Motor neuron (in vitro differentiated cells): ENCODE measurements around the gene NR4A2. TPM values are rescaled to one million over a fixed set of nuclear protein-coding genes. Genes with fewer than 3 reads are reported as not detected.
A peak's percentile ranks its signal among the peaks of the same experiment; 100 is the strongest.

ENCODE experiments used
- ATAC-seq, 8 experiments: fragments of 200-7000 bp; cut with Tn5 transposase; replicated peaks in 6 of 8; 2 replicates each; pipeline ENCODE4 v1.8.0; 2021; ENCODE audit warnings: mild to moderate bottlenecking in 8 of 8, moderate library complexity in 8 of 8
- H3K27ac ChIP-seq, 2 donors: fragments of 250-450 bp; sonication (Bioruptor Pico); 2 replicates each; pipeline ENCODE4 v1.9.0; 2021; ENCODE audit warnings: antibody characterized with exemption in 2 of 2, mild to moderate bottlenecking in 2 of 2, moderate library complexity in 1 of 2
- H3K4me1 ChIP-seq, 2 donors: fragments of 250-450 bp; sonication (Bioruptor Pico); replicated peaks in 1 of 2; 2 replicates each; pipeline ENCODE4 v1.6.1; 2021; ENCODE audit warnings: antibody characterized with exemption in 2 of 2, mild to moderate bottlenecking in 2 of 2, moderate library complexity in 1 of 2
- H3K4me3 ChIP-seq, 5 donors: fragments of 250-450 bp; sonication (Bioruptor Pico); 2 replicates each; pipeline ENCODE4 v1.9.0; 2021; ENCODE audit warnings: antibody characterized with exemption in 5 of 5, mild to moderate bottlenecking in 5 of 5, moderate library complexity in 4 of 5
- WGBS, 10 experiments: fragments of 450-650 bp; shearing (Covaris generic); methylation state at CpG; one replicate each; pipeline ENCODE4 v1.0.0; 2022; 5-methylcytosine and 5-hydroxymethylcytosine counted together
- in situ Hi-C, 9 experiments: fragments of 400-800 bp; cut with MboI; loops; one replicate each; pipeline ENCODE4 v1.15.0; 2021; ENCODE audit warnings: low sequenced_read_pairs in 9 of 9, low pct_unique_long_range_greater_than_20kb in 2 of 9; ENCODE audit not compliant: unreplicated experiment in 9 of 9
- total RNA-seq, 8 experiments: library from RNA; unstranded; fragments of 300-600 nt; gene quantifications; 2 replicates each; pipeline versions ENCODE4 v1.2.3 to v1.2.4, GENCODE V29; 2022

NR4A2 gene
- total RNA-seq, 8 experiments from 2014 or later: 0.09 to 4.3 (median 0.91) TPM

DNA sequence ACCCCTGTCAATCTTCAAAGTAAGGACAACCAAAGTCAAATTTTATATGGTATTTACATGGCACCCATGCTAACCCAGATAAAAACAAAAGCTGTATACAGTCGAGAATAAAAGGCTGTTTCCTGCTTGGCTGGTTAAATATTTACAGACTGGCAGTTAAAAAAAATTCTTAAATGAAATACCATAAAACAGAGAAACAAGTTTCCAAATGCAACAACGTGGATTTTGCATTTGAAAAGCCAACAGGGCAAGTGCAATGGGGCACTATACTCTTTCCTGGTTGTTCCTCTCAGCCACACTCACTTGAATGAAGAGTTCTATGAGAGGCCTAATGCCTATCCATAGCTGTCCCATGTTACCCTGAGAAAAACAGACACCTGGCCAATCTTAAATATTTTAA is 6.1 kb upstream of the NR4A2 start:
- peaks cover under 1 to 3% of the 10 kb centered on the region in 2 donors for H3K4me1 ChIP-seq
- H3K4me3 ChIP-seq: no peak overlapping the region
- no peak for ATAC-seq
- H3K27ac ChIP-seq: no peak overlapping the region
- 0 to 86% (median 42%) methylated on average over 1 to 2 of the region's 2 CpGs for WGBS, 10 experiments
- in situ Hi-C loops: loop anchor here in 4 of 9 experiments (25.0 kb wide), 3 partner anchors 249 to 951 kb away; no protein-coding TSS in a partner anchor

DNA sequence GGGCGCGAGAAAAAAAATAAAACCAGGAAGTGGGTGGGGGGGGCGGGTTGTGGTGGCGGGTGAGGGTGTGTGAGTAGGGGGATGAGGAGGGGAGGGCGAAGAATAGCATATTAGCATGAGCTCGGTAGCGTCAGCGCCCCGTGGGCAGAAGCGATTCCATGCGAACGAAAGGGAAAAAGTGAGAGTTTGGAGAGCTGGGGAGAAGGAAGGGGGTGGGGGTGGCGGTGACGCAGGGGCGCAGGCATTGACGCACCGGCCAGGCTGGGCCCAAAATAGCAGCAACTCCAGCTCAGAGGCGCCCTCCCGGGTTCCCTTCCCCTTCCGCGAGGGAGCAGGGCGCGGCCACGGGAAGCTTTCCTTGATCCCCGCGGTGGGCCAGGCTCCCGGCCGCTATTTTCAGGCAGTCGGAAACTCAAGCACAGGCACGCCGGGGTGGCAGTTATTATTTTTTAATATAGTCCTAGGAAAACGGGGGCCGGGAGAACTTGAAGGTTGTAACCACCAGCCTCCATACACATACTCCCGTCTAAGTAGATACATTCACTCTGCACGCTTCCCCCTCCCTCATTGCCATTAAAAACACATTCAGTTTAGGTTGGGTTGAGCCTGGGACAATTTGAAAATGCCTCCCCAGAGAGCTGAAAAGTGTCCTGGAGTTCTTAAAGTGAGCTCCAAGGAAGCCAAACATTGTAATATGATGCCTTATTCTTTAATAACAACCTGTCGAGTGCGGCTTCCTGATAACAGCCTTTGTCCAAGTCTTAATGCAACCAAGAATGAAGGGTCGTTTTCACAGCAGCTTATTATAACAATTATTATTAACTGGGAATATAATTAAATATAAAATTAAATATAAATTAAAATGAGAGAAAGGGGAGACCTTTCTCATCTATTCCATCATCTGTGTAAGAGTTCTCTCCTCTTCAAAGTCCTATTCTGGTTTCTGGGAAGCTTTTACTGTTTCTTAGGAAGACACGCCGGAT is 2.3 kb upstream of the NR4A2 start:
- 0 to 20% (median 6%) methylated on average over 2 to 16 of the region's 40 CpGs for WGBS, 10 experiments
- peak overlapping the region; percentile 39 to 76 (median 50) for H3K4me3 ChIP-seq
- no peak overlapping the region for H3K27ac ChIP-seq
- H3K4me1 ChIP-seq: peaks cover 0 to 6% of the 10 kb centered on the region in 2 donors
- in situ Hi-C loops: loop anchor here in 4 of 9 experiments (25.0 kb wide), 3 partner anchors 253 to 947 kb away; no protein-coding TSS in a partner anchor
- peak; percentile 51 to 72 (median 62) for ATAC-seq

DNA sequence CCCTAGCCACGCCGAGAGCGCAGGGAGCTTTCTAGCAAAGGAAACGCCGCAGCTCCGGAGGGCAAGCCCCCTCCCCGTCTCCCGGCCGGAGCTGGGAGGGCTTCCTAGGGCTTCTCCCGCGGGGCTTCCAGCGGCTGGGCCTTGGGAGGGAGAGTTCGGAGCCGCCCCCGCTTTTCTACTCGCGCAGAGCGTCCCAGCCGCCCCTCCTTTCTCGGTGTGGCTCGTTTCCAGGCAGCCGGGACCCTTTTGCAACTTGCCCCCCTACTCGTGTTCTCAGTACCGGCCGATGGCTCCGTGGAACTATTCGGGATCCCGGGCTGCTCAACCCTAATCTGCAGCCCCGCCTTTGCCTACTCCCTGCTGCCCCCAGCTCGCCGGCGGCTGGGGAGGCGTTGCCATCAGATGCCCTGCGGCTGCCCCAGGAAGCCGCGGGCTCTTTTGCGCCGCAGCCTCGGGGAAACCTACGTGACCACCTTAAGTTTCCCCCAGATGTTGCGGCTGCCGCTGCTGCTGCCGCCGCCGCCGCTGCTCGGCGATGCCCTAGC is 1.5 kb upstream of the NR4A2 start:
- Histone ChIP-seq H3K27ac (no peak overlapping the region), H3K4me1 (peaks cover 0 to 6% of the 10 kb centered on the region in 2 donors), H3K4me3 (peak overlapping the region; percentile 39 to 76 (median 50))
- 0 to 2% (median 0%) methylated on average over 1 to 16 of the region's 48 CpGs; no CpG with 5 or more reads in 6 of the 10 experiments for WGBS, 10 experiments
- in situ Hi-C loops: loop anchor here in 4 of 9 experiments (25.0 kb wide), 3 partner anchors 253 to 947 kb away; no protein-coding TSS in a partner anchor
- peak; percentile 14 to 53 (median 40) for ATAC-seq

DNA sequence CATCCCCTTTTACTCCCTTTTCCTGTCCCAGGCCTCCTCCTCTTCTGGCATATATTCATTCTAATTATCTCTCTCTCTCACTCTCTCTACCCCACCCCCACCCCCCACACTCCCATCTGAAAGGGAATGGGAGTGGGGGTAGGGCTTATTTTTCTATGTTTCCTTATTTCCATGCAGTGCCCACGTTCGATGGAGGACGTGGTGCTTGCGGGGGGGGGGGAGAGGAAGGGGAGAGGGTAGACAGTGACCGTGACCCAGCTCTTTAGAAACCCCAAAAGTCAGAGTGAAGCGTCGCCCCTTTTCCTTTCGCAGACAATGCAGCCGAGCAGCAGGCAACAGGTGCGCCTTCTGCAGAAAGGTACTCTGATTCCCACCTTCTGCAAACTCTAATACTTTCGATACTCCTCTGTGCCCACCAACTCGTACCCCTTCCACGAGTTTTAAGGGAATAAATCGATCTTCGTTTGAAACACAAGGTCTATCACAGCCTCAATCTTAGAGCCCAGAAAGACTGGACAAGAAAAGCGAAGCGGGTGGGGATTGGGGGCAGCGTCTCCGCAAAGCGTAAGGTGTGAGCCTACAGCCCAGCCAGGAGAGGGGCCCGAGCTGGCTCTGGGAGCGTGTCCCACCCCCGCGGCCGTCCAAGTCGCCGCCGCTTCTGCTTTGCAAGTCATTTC is 891 bp upstream of the NR4A2 start:
- ATAC-seq: peak in 3 of 8 experiments; percentile 1 to 2 (median 2)
- H3K4me1 ChIP-seq: peaks cover 0 to 6% of the 10 kb centered on the region in 2 donors
- in situ Hi-C loops: loop anchor here in 4 of 9 experiments (25.0 kb wide), 3 partner anchors 254 to 946 kb away; no protein-coding TSS in a partner anchor
- peak overlapping the region; percentile 39 to 76 (median 50) for H3K4me3 ChIP-seq
- WGBS, 10 experiments: 0 to 10% (median 1%) methylated on average over 2 to 14 of the region's 28 CpGs; no CpG with 5 or more reads in 4 of the 10 experiments
- no peak overlapping the region for H3K27ac ChIP-seq

DNA sequence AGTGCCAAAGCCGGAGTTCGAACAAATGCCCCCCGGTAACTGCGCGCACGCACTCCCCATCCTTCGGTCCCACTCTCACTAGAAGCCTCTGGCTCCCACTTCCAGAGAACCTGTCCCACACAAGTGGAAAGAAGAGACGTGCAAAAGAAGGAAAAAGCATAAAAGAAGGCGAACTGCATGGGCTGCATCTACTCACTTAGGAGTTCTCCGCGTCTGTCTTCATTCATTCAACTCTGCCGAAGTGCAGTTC is 312 bp downstream of the NR4A2 start:
- in situ Hi-C loops: loop anchor here in 4 of 9 experiments (25.0 kb wide), 3 partner anchors 255 to 945 kb away; no protein-coding TSS in a partner anchor
- H3K4me1 ChIP-seq: peaks cover 0 to 6% of the 10 kb centered on the region in 2 donors
- peak overlapping the region; percentile 39 to 76 (median 50) for H3K4me3 ChIP-seq
- ATAC-seq: peak in 3 of 8 experiments; percentile 8 to 26 (median 21)
- H3K27ac ChIP-seq: no peak overlapping the region
- WGBS, 10 experiments: 0% methylated on average over 3 to 6 of the region's 12 CpGs; no CpG with 5 or more reads in 7 of the 10 experiments

DNA sequence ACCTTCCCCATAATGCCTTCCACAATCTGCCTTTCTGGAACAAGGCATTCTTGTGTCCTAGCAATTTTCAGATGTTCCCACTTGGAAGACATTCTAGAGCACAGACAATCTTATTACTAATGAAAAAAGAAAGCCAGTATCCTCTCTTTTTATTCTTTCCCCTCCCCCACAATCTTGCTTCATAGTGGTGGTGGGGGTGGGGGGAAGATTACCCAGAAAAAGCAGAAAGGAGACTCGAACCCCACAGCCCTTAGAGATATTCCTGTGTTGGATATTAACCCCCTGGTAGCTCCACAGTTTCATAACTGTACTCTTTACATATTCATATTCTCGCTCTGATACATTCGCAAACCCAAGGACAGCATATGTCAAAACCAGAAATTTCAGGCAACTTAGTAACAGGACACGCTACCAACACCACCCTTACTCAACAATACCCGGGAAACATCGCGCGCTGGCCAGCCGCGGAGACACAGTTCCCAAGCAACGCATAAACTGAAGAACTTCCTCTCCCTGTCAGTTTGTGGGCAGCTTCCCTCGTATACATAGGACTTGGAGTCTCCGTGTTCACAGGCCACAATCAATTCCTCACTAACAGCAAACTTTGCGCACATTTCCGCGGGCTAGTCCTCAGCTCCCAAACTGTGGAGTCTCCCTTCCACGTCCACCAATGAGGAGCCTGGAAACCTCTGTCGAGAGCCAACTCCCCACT is 793 bp downstream of the NR4A2 start:
- in situ Hi-C loops: loop anchor here in 4 of 9 experiments (25.0 kb wide), 3 partner anchors 256 to 944 kb away; no protein-coding TSS in a partner anchor
- H3K27ac ChIP-seq: no peak overlapping the region
- peak overlapping the region; percentile 39 to 76 (median 50) for H3K4me3 ChIP-seq
- peak in 6 of 8 experiments; percentile 1 to 31 (median 12) for ATAC-seq
- WGBS, 10 experiments: 0 to 8% (median 0%) methylated on average over 1 to 12 of the region's 18 CpGs; no CpG with 5 or more reads in 2 of the 10 experiments
- H3K4me1 ChIP-seq: peaks cover 0 to 6% of the 10 kb centered on the region in 2 donors

DNA sequence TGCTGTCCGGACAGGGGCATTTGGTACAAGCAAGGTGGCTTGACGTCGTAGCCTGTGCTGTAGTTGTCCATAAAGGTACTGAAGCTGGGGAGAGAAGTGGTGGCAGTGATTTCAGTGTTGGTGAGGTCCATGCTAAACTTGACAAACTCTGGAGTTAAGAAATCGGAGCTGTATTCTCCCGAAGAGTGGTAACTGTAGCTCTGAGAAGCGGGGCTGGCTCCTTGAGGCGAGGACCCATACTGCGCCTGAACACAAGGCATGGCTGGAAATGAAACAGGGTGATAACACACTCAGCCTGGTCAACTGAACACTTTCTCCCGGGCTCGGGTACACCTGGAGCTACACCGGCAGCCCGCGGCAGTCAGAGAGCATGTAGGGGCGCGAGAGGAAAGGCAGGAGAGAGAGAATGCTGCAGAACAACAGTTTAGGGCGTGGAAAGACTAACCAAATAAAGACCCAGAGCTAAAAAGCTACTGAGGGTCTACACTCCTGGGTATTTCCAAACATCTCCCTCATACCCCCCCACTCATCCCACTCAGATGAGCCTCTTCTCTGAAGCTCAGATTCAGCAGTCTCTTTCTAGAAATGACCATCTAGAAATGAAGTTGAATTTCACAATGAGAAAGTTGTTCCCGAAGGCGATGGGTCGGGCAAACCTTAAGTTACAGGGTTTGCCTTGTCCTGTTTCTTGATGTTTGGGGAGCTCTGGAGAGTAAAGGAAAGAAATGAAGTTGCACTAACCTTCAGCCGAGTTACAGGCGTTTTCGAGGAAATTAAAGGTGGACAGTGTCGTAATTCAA is 2.4 kb downstream of the NR4A2 start:
- WGBS, 10 experiments: 20 to 94% (median 39%) methylated on average over 2 to 13 of the region's 23 CpGs
- Histone ChIP-seq H3K4me1 (peaks cover 0 to 6% of the 10 kb centered on the region in 2 donors), H3K4me3 (no peak overlapping the region), H3K27ac (no peak overlapping the region)
- in situ Hi-C loops: loop anchor here in 4 of 9 experiments (25.0 kb wide), 3 partner anchors 257 to 943 kb away; no protein-coding TSS in a partner anchor
- ATAC-seq: no peak

DNA sequence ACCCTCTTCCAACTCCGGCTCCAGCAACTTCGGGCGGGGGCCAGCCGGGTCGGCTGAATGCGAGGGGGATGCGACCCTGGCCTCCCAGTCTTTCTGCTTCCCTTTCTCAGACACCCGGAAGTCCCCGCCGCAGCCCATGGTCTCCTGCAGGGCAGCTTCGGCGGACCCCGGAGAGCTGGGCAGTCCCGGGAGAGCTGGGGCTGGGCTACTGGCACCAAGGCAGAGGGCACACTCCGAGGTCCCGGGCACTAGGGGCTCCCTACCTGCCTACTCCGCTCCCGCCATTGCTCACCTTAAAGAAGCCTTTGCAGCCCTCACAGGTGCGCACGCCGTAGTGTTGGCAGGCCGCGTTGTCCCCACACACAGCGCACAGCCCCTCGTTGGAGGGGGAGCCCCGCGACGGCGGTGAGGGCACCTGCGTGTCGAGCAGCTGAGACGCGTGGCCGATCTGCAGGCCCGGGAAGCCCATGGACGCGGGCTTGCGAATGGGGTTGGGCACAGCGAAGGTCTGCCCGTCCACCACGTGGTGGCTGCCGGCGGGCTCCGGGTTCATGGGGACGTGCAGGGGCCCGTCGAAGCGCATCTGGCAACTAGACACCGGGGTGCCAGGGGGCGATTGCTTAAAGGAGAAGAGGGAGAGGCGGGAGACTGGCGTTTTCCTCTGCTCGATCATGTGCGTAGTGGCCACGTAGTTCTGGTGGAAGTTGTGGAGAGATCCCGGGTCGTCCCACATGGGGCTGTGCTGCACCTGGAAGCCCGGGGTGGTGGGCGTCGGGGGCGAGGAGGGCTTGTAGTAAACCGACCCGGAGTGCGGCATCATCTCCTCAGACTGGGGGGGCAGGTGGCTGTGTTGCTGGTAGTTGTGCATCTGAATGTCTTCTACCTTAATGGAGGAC is 3.2 kb downstream of the NR4A2 start:
- peaks cover 0 to 6% of the 10 kb centered on the region in 2 donors for H3K4me1 ChIP-seq
- no peak overlapping the region for H3K27ac ChIP-seq
- in situ Hi-C loops: loop anchor here in 4 of 9 experiments (25.0 kb wide), 3 partner anchors 258 to 942 kb away; no protein-coding TSS in a partner anchor
- no peak overlapping the region for H3K4me3 ChIP-seq
- 2 to 98% (median 69%) methylated on average over 4 to 20 of the region's 64 CpGs; no CpG with 5 or more reads in 3 of the 10 experiments for WGBS, 10 experiments
- ATAC-seq: no peak

DNA sequence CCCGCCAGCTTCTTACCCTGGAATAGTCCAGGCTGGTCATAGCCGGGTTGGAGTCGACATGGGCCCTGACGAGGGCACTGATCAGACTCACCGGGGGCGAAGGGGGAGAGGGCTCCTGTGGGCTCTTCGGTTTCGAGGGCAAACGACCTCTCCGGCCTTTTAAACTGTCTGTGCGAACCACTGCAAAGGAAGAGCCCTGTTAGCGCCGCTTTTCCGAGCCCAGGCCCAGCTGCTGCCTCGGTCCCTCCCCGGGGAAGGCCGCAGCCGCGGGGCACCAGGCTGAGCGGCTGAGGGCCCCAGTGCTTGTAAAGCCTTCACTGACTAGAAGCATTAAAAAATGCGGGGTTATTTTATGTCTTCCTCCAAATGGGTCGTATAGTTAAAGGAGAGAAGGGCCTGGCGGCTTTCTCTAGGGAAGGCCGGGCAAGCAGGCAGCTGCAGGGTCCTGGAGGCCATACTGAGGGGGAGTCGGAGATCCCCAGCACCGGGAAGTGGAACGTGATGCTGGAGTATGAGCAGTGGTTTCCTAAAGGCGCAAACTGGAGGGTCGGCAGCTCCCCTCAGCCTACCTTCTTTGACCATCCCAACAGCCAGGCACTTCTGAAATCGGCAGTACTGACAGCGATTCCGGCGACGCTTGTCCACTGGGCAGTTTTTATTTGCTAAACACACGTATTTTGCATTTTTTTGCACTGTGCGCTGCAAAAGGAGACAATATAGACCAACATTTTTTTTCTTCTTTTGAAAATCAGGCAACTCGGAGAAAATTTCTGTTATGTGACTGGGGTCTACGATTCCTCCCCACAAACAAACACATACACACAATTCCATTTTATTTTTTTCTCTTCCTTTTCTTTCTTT is 4.5 kb downstream of the NR4A2 start:
- H3K27ac ChIP-seq: no peak overlapping the region
- H3K4me1 ChIP-seq: no peaks in the 10 kb centered on the region
- in situ Hi-C loops: loop anchor here in 4 of 9 experiments (25.0 kb wide), 3 partner anchors 259 to 941 kb away; no protein-coding TSS in a partner anchor
- 26 to 100% (median 52%) methylated on average over 3 to 25 of the region's 38 CpGs; no CpG with 5 or more reads in 1 of the 10 experiments for WGBS, 10 experiments
- no peak overlapping the region for H3K4me3 ChIP-seq
- ATAC-seq: no peak

DNA sequence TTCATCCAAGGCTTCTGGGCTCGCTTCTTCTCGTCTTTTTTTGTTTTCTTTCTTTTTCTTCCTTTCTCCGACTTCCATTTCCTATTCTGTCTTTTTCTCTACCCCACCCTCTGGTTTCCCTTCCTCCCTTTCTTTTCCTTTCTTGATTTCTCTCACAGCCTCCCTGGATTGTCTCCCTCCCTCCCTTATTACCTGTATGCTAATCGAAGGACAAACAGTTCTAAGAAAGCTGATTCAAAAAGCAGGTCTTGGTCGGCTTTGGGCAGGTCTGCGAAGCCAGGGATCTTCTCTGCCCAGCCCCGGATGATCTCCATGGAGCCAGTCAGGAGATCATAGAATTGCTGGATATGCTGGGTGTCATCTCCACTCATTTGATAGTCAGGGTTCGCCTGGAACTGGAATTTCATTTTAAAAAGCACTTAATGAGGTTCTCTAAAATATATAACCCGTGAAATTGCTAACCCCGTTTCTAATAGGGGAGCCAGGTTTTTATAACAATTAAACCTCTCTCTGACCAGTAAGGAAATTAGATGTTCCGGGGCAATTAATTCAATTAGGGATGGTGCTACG is 5.9 kb downstream of the NR4A2 start:
- in situ Hi-C loops: loop anchor here in 4 of 9 experiments (25.0 kb wide), 3 partner anchors 261 to 939 kb away; no protein-coding TSS in a partner anchor
- ATAC-seq: no peak
- no peak overlapping the region for H3K4me3 ChIP-seq
- H3K4me1 ChIP-seq: peaks cover 3 to 13% of the 10 kb centered on the region in 2 donors
- no peak overlapping the region for H3K27ac ChIP-seq
- WGBS, 10 experiments: 29 to 93% (median 56%) methylated on average over 5 to 12 of the region's 12 CpGs
